ENCODE results near the gene PRDX5. TPM values are rescaled to one million over a fixed set of nuclear protein-coding genes. Genes with fewer than 3 reads are reported as not detected.

PRDX5 gene
- total and polyA plus RNA-seq, 9 of the 15 experiments (the other 6 are each of a cell fraction or from before 2014, with no cell fraction given) = 40.8 to 327 (median 204) TPM

GRCh38 chr11:64305691-64306562 lies 12.0 kb upstream of the PRDX5 start (continued):
- TF ChIP-seq MGA (IDR thresholded peaks at IDR 0.05) = no peak
- no peak for TF ChIP-seq MECOM (CRISPR knock-in tag; IDR thresholded peaks at IDR 0.05)
- TF ChIP-seq SMARCC2 (IDR thresholded peaks at IDR 0.05; ENCODE audit: low read depth) = no peak
- TF ChIP-seq THRAP3 (IDR thresholded peaks at IDR 0.05; ENCODE audit: borderline replicate concordance) = no peak
- TF ChIP-seq MCM2 (IDR thresholded peaks at IDR 0.05; ENCODE audit: low read depth) = no peak
- TF ChIP-seq BDP1 (IDR thresholded peaks at IDR 0.05; ENCODE audit: insufficient read depth, insufficient read length) = no peak
- TF ChIP-seq ZNF121 (CRISPR knock-in tag; conservative IDR thresholded peaks at IDR 0.05) = peak; percentile 28; the same call in 1 of the 2 replicates
- TF ChIP-seq HNRNPK (IDR thresholded peaks at IDR 0.05; ENCODE audit: low read depth, low read length, poor library complexity, severe bottlenecking) = peak; percentile 6
- TF ChIP-seq RCOR1 (IDR thresholded peaks at IDR 0.05; ENCODE audit: borderline replicate concordance in 1 of 2, low read depth in 2 of 2, low read length in 2 of 2) = peak in 1 of 2 experiments; percentile 64; a peak in 2 of 4 replicates
- TF ChIP-seq PHF20 (IDR thresholded peaks at IDR 0.05; ENCODE audit: partially characterized antibody) = peak; percentile 57
- TF ChIP-seq ZFX (CRISPR knock-in tag; IDR thresholded peaks at IDR 0.05) = peak; percentile 71
- TF ChIP-seq CBX3 (IDR thresholded peaks at IDR 0.05; ENCODE audit: borderline replicate concordance in 1 of 2, low read length in 2 of 2) = no peak
- TF ChIP-seq BRF1 (IDR thresholded peaks at IDR 0.05; ENCODE audit: borderline replicate concordance, extremely low read depth, insufficient read length) = no peak
- no peak for TF ChIP-seq ATF1 (CRISPR knock-in tag; IDR thresholded peaks at IDR 0.05)
- TF ChIP-seq ATF1 (tag; IDR thresholded peaks at IDR 0.05) = peak; percentile 30; the same call in 1 of the 2 replicates
- no peak for TF ChIP-seq E2F5 (CRISPR knock-in tag; IDR thresholded peaks at IDR 0.05)
